Lower lobe of right lung (tissue), 2 donors: ENCODE measurements around the gene KDM2A. TPM values are rescaled to one million over a fixed set of nuclear protein-coding genes. Genes with fewer than 3 reads are reported as not detected.

Experiments
- ATAC-seq, 2 donors: fragments of 200-7000 bp; cut with Tn5 transposase; one replicate each; pipeline ENCODE4 v1.9.1; 2020 to 2022; ENCODE audit warnings: mild to moderate bottlenecking in 2 of 2, moderate library complexity in 2 of 2
- DNase-seq: peaks from one replicate; pipeline ENCODE4 v3.0.0-alpha.2; 2020
- H3K27ac ChIP-seq: fragments of 200-600 bp; one replicate; pipeline ENCODE4 v1.8.0; 2022
- H3K27me3 ChIP-seq: fragments of 200-600 bp; one replicate; pipeline ENCODE4 v1.8.0; 2022; ENCODE audit warnings: low read depth
- H3K36me3 ChIP-seq: fragments of 200-600 bp; one replicate; pipeline ENCODE4 v1.8.0; 2022; ENCODE audit warnings: mild to moderate bottlenecking
- H3K4me1 ChIP-seq: fragments of 200-600 bp; one replicate; pipeline ENCODE4 v1.8.0; 2022
- H3K4me3 ChIP-seq: fragments of 200-600 bp; one replicate; pipeline ENCODE4 v1.8.0; 2022; ENCODE audit warnings: mild to moderate bottlenecking
- H3K9me3 ChIP-seq: fragments of 200-600 bp; one replicate; pipeline ENCODE4 v1.8.0; 2022
- CTCF ChIP-seq: fragments of 200-600 bp; IDR thresholded peaks from one replicate; pipeline ENCODE4 v1.8.0; 2022; ENCODE audit warnings: antibody characterized with exemption, mild to moderate bottlenecking
- intact Hi-C: fragments of 100-400 bp; cut with DNase I; formaldehyde crosslinking; loops from one replicate; pipeline ENCODE4 v1.11.0; 2022
- total RNA-seq: library from RNA; stranded (reverse); fragmentation: NEBNext Ultra II Directional; extraction: Animal tissue kit (Norgen Biotek cat#: 25700); gene quantifications from one replicate; pipeline ENCODE4 v1.2.1, GENCODE V29; 2021
- donor health status: DM: no; HTN: yes; CAD: no; lungs with severe emphysema.

Gene KDM2A
- total RNA-seq, 1 donor from 2014 or later: 80.5 TPM

GRCh38 chr11:67303132-67303834, 184.2 kb downstream of the KDM2A start, which contains the start of gene SSH3:
SSH3 (plus strand) TSS chr11:67303530; CDS start chr11:67303626, 96 bp downstream.
- H3K4me1 ChIP-seq: peaks cover 29% of the 10 kb centered on the region
- H3K36me3 ChIP-seq: peaks cover 56% of the 10 kb centered on the region
- intact Hi-C loops: no loop called here
- peak within 1 kb of the TSS; percentile 98 for H3K4me3 ChIP-seq
- no peak for TF ChIP-seq CTCF
- ATAC-seq: peak; percentile 95 to 97
- H3K27me3 ChIP-seq: no peaks in the 10 kb centered on the region
- peak within 1 kb of the TSS; percentile 85 for H3K27ac ChIP-seq
- no peaks in the 10 kb centered on the region for H3K9me3 ChIP-seq
- DNase-seq: peak; percentile 92

- TF ChIP-seq CTCF: no peak
- Histone ChIP-seq H3K36me3 (peaks cover 56% of the 10 kb centered on the region), H3K9me3 (no peaks in the 10 kb centered on the region), H3K4me1 (peaks cover 29% of the 10 kb centered on the region), H3K4me3 (peak overlapping the region; percentile 98), H3K27ac (peak overlapping the region; percentile 85), H3K27me3 (no peaks in the 10 kb centered on the region)
- intact Hi-C loops: no loop called here
- ATAC-seq (peak; percentile 61 to 63), DNase-seq (peak; percentile 71)
Observed at GRCh38 chr11:67303835-67304411, 184.9 kb downstream of the KDM2A start.

DNA sequence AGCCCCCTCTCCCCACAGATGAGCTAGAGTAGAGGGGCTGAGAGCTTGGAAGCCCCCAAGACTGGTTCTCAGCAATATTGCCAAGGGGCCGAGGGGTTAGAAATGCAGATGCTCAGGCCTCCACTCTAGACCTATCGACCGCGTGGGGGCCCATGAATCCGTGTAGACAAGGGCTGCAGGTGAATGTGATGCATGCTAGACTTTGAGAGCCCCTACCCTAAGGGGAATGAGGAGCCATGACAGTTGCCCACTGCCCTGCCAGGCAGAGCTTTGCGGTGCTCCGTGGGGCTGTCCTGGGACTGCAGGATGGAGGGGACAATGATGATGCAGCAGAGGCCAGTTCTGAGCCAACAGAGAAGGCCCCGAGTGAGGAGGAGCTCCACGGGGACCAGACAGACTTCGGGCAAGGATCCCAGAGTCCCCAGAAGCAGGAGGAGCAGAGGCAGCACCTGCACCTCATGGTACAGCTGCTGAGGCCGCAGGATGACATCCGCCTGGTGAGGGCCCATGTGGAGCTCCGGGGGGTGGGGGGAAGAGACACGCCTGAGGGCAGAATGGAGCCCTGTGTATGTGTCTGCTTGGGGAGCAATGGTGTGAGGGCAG, 185.5 kb downstream of the KDM2A start:
- H3K4me1 ChIP-seq: peaks cover 29% of the 10 kb centered on the region
- H3K27ac ChIP-seq: no peak overlapping the region
- peaks cover 56% of the 10 kb centered on the region for H3K36me3 ChIP-seq
- no peaks in the 10 kb centered on the region for H3K9me3 ChIP-seq
- intact Hi-C loops: no loop called here
- no peak for TF ChIP-seq CTCF
- no peak for ATAC-seq
- peak overlapping the region; percentile 98 for H3K4me3 ChIP-seq
- no peaks in the 10 kb centered on the region for H3K27me3 ChIP-seq
- DNase-seq: peak; percentile 39

GRCh38 chr11:67306769-67307544, 187.9 kb downstream of the KDM2A start:
- H3K4me3 ChIP-seq: no peak overlapping the region
- H3K27ac ChIP-seq: no peak overlapping the region
- intact Hi-C loops: no loop called here
- TF ChIP-seq CTCF: no peak
- no peaks in the 10 kb centered on the region for H3K9me3 ChIP-seq
- DNase-seq (no peak), ATAC-seq (no peak)
- no peaks in the 10 kb centered on the region for H3K27me3 ChIP-seq
- peaks cover 22% of the 10 kb centered on the region for H3K4me1 ChIP-seq
- peaks cover 54% of the 10 kb centered on the region for H3K36me3 ChIP-seq

DNA sequence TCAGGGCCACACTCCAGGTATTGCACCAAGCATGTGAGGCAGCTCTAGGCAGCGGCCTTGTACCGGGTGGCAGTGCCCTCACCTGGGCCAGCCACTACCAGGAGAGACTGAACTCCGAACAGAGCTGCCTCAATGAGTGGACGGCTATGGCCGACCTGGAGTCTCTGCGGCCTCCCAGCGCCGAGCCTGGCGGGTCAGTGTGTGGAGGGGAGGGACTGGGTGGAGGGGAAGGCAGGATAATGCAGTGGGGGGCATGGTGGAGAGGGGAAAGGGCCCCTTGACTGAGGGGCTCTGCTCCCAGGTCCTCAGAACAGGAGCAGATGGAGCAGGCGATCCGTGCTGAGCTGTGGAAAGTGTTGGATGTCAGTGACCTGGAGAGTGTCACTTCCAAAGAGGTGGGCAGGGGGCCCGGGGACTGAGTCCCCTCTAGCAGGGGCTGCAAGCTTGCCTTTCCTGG, 188.5 kb downstream of the KDM2A start:
- Histone ChIP-seq H3K4me1 (peaks cover 21% of the 10 kb centered on the region), H3K9me3 (no peaks in the 10 kb centered on the region), H3K4me3 (no peak overlapping the region), H3K27me3 (no peaks in the 10 kb centered on the region), H3K36me3 (peaks cover 50% of the 10 kb centered on the region), H3K27ac (no peak overlapping the region)
- no peak for TF ChIP-seq CTCF
- intact Hi-C loops: no loop called here
- ATAC-seq (no peak), DNase-seq (no peak)
